Stimulated activated CD4-positive, alpha-beta T cell treated with anti-CD3 and anti-CD28 coated beads, Interleukin-4, amount 100 ng/mL, for 24 hours (primary cell): ENCODE data around the gene TMEM119.
"Not testable (repeated sequence)": the region's sequence is repeated elsewhere in the genome, so short reads cannot be mapped to it uniquely, and the experiment has no call there.

ENCODE experiments used
- DNase-seq: peaks from one replicate; pipeline ENCODE4 v3.0.0-alpha.2; 2020

Gene TMEM119

DNA sequence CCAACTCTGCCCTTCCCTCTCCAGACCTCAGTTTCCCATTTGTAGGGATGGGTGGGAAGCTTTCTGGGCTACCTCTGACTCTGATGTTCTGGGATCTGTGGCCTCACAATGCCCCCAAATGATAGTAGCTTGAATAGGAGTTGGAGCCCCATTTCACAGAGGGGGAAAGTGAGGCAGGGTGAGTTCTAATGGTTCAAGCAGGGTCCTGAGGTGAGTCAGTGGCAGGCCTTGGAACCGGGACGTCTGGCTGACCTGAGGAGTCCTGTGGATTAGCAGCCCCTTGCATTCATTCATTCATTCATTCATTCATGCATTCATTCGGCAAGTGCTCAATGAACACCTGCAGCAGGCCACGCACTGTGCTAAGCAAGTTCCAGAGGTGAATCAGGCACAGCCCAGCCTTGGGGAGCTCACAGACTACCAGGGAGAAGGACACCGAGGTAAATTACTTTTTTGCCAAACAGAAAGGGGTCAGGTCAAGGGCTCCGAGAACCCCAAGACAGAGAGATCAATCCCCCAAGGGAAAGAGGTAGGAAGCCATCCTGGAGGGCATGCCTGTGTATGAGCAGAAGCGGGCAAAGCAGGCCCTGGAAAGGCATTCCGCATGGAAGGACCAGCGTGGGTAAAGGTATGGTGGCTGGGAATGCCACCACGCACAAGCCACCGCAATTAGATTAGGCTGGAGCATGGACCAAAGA lies 818 bp upstream of the TMEM119 start:
- no peak for DNase-seq

DNA sequence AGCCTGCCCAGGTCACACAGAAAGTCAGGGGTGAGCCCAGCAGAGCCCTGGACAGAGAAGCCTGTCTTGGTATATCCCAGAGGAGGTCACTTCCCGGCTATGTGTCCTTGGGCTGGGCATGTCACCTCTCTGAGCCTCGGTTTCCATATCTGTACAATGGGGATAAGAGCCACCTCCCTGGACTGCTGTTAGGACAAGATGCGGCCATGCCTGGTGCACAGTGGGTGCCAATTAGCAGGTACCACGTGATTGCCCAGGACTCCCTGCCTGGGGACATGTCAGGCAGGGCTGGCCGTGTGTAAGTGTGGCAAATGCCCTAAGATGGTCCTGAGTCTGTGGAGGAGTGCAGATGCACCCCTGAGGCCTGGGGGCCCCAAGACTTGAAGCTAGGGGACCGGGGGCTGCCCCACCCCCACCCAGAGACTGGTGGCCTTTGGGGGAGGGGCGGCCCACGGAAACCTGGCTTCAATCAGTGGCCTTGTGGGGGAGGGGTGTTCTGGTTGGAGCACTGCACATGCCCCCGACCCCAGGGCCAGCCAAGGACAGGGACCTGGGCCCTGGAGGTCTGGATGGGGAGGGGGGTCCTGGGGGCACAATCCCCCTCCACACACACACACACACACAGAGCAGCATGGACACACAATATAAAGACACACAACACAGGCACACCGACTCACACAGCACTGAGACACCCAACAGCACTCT lies 878 bp downstream of the TMEM119 start:
- DNase-seq = no peak

DNA sequence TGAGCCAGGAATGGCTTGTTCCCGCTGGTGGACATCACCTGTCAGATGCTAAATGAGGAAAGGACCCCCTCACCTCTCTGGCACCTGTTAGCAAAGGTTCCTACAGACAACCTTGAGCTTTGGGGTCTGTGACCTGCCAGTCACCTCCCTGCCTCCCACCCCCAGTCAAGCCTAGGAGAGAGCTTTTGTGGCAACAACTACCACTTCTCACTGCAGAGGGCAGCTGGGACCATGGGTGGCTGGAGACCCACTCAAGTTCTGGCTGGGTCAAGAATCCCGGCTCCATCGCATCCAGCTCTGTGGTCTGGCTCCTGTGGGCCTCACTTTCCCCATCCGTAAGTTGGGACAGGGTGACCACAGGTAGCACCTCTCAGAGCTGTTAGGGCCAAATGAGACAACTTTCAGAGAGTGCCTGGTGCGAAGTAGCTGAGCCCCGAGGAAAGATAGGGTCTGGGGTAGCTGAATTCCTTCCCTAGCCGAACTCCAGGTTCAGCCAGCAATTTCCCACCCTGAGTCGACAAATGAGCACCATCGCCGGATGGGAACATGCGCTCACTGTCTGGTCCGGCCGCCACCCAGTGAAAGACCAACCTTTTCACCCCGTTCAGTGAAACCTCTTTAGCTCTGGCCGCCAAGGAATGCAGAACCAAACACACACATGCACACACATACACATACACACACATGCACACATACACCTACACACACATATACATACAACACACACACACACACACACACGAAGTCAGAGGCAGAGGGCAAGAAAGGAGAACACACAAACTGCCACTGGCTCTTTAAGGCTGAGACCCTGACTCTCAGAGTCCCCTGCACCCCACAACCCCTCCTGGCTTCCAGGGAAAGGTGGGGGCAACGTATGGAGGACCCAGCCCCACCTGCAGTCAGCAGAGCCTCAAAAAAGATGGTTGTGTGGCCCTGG lies 1.9 kb downstream of the TMEM119 start:
- DNase-seq = no peak

DNA sequence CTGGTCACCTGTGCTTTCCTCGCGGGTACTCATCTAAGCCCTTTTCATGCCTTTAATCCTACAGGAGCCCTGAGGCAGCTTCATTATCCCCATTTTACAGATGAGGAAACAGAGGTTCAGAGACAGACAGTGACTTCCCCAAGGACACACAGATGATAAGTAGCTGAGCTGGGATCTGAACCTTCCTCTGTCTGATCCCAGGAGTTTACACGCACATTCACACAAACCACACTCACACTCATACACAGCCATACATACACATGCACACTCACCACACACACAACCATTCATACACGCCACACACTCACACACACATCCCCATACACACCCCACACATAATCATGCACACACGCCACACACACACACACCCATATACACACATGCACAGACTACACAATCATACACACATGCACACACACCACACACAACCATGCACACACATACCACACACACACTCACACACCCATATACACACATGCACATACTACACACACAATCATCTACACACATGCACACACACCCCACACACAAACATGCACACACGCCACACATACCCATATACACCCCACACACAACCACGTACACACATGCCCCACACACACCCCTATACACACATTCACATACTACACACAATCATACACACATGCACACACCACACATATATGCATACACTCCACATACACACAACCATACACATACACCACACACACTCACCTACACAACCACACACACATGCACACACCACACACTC lies 2.7 kb downstream of the TMEM119 start:
- no peak for DNase-seq

DNA sequence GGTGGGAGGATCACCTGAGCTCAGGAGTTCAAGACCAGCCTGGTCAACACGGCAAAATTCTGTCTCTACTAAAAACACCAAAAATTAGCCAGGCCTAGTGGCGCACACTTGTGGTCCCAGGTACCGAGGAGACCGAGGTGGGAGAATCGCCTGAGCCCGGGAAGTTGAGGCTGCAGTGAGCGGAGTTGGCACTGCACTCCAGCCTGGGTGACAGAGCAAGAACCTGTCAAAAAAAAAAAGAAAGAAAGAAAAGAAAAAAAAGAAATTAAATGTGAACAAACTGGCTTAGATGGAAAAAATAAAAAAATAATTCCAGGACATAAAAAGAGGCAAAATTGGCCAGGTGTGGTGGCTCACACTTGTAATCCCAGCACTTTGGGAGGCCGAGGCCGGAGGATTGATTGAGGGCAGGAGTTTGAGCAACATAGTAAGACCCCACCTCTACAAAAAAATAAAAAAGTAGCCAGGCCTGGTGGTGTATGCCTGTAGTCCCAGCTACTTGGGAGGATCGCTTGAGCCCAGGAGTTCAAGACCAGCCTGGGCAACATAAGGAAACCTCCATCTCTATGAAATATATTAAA lies 3.5 kb downstream of the TMEM119 start:
- DNase-seq = no peak

DNA sequence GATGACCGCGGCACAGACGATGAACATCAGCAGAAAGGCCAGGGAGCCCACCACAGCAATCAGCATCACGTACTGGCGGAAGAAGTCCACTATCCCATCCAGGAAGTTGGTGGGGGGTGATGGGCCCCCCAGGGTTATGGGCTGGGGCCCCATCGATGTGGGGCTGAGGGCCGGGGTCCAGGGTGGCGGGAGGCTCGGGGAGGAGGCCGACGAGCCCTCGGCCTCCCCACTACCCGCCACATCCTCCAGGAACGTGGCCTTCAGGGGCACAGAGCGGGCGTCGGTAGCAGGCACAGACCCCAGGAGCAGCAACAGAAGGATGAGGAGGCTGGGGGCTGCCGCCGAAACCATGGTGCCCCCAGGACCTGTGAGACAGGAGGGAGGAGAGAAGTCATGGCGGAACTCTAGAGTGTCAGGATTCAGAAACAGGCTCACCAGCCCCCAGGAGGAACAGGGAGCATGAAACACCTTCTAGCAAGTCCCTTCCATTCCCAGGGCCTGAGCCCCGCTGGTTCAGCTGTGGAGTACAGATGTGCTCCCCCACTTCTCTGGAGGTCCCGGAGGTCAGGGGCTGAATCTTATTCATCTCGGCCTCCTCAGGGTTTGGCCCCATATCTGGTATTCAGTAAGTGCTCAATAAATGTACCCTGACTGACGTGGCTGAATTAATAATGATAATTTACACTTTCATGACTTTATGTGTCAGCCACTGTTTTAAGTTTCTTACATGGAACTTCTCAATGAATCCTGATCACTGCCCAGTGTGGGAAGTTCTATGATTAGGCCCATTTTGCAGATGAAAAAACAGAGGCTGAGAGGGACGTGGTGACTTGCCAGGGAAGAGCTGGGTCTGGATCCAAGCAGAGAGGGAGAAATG lies 5.6 kb downstream of the TMEM119 start:
- DNase-seq = no peak

DNA sequence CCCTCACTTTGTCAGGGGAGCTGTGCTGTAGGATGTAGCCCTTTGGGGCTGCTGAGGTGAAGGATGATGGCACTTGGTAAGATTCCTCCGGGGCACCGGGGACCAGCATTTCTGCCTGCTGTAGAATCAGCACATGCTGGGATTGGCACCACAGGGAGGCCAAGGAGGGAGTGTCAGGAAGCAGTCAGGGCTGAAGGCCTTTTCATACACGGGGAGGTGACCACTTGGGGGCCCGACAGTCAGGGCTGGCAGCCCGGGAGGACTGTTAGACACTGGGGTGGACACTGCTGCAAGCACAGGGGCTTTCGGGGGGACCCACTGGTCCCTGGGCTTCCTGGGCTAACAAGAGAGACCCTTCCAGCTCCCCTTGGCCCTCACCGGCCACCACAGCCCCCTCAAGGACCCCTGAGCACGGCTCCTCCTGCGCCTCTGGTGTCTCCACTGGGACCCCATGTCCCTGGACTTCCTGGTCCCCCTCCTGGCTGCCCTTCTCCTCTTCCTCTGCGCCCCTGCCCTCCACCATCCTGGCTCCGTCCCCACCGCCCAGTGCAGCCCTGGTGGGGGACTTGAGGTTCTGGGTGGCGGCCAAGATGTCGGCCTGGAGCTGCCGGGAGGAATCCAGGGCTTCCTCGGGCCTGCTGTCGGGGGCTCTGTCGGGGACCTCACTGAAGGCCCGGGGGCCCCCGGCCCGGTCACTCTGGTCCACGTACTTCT lies 6.5 kb downstream of the TMEM119 start:
- DNase-seq = no peak

DNA sequence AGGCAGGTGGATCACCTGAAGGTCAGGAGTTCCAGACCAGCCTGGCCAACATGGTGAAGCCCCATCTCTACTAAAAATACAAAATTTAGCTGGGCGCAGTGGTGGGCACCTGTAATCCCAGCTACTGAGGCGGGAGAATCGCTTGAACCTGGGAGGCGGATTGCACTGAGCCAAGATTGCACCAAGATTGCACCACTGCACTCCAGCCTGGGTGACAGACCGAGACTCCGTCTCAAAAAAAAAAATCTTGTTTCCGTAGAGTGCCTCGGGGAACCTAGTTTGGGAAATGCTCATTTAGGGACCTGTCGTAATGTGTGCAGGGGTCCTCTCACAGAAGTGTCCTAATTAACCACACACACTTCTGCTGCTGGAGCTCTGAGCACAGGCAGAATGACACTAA lies 7.4 kb downstream of the TMEM119 start:
- DNase-seq = not testable (repeated sequence)

DNA sequence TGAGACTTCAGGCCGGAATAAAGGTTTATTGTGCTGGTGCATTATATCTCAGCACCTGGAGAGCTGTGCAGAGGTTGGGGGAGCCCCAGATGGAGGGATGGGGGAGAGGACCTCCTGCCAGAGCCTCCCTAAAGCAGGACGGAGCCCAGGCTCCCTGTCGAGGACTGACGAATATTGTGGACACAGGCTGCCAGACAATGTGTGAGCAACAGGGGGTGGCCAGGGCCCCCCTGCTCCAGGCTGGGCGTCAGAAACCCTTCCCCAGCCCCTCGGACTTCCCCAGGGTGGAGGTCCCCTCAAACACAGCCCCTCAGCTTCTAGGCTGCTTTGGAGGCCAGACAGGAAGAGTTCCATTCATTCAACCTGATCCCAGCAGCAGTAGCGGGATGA lies 8.0 kb downstream of the TMEM119 start:
- no peak for DNase-seq

DNA sequence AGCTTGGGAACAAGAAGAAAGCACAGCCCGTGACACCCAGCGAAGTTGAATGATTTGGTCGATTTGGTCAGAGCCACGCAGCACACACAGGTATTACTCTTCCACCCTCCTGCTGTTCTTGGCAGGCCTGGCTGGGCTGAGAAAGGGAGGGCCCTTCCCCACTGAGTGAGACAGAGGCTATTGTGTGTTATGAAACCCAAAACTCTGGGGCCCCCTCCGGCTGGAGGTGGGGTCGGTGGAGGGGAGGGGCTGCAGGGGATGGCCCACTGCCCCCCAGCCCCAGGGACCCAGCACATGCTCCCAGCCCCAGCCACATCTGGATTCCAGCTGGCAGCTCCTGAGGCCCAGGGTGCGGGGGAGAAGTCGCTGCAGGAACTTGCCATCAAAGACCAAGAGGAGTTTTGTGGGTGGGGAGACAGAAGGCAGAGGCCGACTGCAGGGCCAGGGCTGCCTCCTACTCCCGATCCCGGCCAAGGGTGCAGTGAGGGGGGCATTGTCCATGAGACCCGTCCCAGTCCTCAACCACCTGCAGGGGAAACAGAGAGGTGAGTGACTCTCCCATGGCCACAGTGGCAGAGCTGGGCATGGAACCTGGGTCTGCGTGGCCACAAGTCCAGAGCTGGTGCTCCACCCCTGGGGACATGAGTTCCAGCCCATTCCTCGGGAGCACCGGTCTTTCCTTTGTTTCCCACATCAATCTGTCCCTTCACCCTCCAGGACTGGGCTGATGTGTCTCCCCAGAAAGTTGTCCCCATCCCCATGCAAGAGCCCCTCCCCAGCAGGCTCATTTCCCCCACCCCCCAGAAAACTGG lies 8.7 kb downstream of the TMEM119 start:
- DNase-seq = no peak

DNA sequence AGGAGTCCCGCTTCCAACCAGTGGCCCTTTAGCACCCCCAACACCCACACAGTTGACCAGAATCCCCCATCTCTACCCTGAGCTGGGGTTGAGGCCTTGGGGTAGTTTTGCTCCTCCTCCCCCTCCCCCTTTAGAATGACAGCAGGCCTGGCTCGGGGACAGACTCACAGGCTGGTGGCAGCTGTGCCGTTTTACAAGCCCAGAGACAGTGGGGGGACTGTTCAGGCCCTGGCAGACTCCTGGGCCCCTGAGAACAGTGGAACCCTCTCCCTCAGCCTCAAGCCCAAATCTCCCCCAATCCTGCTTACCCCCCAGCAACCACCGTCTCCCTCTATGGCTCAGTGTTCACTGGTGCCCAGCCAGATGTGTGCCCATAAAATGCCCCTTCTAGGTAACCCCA lies 10.1 kb downstream of the TMEM119 start:
- DNase-seq = no peak

DNA sequence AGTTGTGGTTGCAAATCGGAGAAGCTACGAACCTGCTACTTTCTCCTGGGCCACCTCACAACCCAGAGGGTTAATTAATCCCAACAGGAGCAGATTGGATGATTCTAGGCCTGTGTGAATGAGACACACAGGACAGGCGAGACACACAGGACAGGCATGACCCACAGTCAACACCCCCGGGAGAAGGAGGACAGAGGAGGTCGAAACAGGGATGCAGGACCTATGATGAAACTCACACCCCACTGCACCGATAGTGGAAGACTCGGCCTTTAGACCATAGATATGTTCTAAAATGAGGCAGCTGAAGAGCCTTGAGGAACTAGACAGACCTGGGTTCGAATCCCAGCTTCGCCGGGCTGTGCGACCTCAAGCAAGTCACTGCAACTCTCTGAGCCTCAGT lies 11.6 kb downstream of the TMEM119 start:
- no peak for DNase-seq

DNA sequence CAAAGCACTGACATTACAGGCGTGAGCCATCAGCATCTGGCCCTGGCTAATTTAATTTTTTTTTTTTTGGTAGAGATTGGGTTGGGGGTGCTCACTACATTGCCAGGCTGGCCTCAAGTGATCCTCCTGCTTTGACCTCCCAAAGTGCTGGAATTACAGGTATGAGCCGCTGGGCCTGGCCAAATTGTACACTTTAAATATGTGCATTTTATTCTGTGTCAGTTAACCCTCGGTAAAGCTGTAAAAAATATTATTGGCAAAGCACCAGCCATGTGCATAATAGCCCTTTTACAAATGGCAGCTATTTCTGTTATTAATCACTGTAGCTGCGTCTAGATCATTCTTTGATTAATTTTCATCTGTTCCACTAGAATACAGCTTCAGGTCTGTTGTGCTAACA lies 12.0 kb downstream of the TMEM119 start:
- no peak for DNase-seq

DNA sequence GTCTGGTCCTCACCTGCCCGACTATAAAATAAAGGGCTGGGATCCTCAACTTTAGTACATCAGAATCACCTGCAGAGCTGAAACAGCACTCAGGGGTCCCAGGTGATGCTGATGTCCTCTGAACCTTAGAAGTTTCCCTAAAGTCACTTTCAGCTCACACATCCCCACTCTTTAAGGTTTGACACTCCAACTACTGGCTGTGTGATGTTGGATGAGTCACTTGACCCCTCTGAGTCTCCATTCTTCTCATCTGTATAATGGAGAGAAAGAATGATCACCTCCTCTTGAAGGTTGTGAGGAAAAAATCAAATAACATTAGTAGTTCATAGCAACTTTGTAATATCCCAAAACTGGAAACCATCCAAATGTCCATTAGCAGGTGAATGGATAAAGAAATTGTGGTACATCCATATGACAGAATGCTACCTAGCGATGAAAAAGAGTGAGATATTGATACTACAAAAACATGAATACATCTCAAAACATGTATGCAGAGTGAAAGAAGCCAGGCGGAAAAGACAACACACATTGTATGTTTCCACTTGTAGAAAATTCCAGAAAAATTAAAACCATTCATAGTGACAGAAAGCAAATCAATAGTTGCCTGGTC lies 13.3 kb downstream of the TMEM119 start:
- DNase-seq = no peak

DNA sequence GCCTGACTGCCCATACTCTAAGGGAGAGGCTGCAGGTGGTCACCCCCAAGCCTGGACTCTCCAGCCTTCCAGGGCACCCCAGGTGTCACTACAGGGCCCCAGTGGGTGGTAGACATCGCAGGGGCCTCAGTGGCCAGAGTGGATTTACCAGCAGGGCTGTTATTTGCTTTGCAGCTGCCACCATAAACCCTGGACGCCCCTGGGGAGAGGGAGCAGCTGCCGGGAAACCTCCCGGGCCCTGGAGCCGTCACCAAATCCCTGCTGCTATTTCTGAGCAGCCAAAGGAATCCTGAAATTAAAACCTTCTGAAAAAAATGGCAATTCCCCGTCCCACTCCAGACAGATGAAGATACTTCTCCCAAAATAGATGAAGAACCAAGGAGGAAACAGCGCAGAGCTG lies 13.9 kb downstream of the TMEM119 start:
- DNase-seq = no peak

DNA sequence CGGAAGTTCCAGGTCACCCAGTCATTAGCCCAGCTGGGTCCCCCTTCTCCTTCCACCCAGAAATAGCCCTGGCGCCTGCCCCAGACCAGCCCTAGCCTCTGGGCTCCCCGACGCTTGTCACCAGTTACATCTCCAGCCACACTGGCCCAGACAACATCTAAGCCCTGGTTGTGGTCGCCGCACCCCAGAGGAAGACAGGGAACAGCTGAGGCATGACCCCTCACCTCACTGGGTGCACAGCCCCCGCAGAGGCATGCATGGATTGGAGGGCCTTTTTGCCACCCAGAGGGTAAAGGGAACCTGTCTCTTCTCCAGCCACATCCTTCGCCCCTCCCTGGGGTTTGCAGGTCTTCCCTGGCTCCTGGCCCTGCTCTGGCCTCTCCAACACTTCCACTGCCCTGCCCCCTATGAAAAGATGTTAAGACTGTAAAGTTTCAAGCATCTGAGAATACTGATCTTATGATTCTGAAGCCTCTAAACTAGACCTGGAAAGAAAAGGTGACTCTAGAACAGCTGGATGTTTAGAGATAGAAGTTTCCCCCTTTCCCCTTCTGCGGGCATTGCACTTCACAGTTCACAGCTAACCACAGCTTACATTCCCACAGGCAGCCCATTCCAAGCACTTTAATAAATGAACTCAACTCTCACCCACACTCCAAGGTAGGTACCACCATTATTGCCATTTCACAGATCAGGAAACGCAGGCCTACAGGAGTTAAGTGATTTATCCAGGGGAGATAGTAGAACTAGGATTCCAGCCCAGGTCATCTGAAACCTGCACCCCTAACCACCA lies 14.7 kb downstream of the TMEM119 start:
- no peak for DNase-seq

DNA sequence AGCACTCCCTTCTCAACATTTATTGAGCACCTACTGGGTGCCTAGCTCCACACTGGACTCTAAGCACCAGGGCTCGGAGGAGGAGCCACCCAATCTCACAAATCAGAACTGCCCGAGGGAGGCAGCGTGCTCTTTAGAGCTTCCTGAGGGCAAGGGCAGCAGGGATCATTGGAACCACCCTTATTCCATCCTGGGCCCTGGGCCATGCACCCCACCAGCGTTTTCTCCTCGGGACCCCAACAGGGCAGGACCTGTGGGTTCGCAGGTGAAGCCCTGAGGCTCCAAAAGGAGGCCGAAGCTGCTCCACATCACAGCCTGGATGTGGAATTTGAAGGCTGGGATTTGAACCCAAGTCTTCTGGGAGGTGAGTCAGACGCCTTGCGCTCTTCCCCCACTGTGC lies 15.4 kb downstream of the TMEM119 start:
- DNase-seq = no peak
